IPS-18c (cell line): ENCODE measurements around the gene ZNRF1.

Experiments
- H3K4me3 ChIP-seq: 2 replicates; pipeline ENCODE4 v1.7.0; 2013; ENCODE audit warnings: low read depth, mild to moderate bottlenecking, low read length, moderate library complexity; ENCODE audit not compliant: insufficient read depth
- H3K9me3 ChIP-seq: one replicate; pipeline ENCODE4 v1.6.1; 2013; ENCODE audit warnings: mild to moderate bottlenecking, low read length, moderate library complexity; ENCODE audit not compliant: control insufficient read depth, insufficient read depth

The ZNRF1 gene

GRCh38 chr16:75064403-75065148 is 65.8 kb downstream of the ZNRF1 start:
- Histone ChIP-seq H3K4me3 (no peak overlapping the region), H3K9me3 (peaks cover 1% of the 10 kb centered on the region)

- no peak overlapping the region for H3K4me3 ChIP-seq
- no peaks in the 10 kb centered on the region for H3K9me3 ChIP-seq
Observed at GRCh38 chr16:75065149-75065505, 66.3 kb downstream of the ZNRF1 start.

- Histone ChIP-seq H3K9me3 (no peaks in the 10 kb centered on the region), H3K4me3 (no peak overlapping the region)
Observed at GRCh38 chr16:75065521-75066149, 66.8 kb downstream of the ZNRF1 start.

DNA sequence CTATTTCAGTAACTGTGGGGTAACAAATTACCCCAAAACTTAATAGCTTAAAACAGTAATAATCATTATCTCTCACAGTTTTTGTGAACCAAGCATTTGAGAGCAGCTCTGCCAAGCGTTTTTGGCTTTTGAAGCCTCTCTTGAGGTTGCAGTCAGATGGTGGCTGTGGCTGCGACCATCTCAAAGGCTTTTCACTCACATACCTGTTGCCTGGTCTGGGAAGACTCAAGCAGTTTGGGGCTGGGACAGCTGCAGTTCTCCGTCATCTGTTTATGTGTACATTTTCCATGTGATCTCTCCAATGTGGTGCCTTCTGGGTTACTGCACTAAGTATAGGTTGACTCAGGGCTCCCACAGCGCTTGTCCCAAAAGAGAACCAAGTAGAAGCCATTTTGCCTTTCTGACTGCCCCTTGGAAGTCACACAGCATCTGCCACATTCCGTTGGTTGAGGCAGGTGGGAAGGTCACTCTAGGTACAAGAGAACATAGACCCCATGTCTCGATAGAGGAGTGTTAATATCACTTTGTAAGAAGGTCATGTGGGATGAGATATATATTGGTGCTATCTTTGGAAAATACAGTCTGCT is 68.1 kb downstream of the ZNRF1 start:
- no peak overlapping the region for H3K4me3 ChIP-seq

DNA sequence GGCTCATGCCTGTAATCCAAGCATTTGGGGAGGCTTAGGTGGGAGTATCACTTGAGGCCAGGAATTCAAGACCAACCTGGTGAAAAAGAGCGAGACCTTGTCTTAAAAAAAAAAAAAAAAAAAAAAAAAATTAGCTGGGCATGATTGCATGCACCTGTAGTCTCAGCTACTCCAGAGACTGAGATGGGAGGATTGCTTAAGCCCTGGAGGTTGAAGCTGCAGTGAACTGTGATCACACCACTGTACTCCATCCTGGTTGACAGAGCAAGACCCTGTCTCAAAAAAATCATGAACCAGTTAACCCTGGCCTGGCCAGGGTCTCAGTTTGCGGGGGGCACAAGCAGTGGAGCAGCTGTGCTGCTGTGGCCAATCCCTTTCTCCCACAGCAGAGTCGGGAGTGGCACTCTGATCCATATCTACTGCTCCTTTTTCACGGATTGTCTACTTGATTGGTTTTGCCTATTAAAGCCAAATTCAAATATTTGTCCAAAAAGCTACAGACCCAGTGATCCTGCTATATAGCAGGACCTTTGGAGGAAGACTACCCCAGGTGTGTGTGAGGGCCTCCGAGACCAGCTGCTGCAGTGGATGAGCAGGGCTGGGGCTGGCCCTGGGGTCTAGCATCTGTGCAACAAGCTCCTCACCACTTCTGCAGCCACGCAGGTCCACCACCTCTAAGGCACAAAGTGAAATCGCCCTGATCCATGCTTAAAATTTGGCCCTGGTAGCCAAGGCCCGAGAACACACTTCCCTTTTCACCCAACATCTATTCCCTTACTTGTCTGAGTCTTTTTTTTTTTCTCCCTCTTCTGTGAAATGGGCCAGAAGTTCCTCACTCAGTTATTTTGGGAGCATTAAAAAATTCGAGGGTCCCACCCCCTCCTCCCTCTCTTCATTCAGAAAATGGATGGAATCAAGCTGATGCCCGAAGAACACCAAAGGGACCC is 69.5 kb downstream of the ZNRF1 start:
- Histone ChIP-seq H3K4me3 (no peak overlapping the region), H3K9me3 (no peaks in the 10 kb centered on the region)

More for the DNA sequence above, 68.1 kb downstream of the ZNRF1 start:
- no peaks in the 10 kb centered on the region for H3K9me3 ChIP-seq

DNA sequence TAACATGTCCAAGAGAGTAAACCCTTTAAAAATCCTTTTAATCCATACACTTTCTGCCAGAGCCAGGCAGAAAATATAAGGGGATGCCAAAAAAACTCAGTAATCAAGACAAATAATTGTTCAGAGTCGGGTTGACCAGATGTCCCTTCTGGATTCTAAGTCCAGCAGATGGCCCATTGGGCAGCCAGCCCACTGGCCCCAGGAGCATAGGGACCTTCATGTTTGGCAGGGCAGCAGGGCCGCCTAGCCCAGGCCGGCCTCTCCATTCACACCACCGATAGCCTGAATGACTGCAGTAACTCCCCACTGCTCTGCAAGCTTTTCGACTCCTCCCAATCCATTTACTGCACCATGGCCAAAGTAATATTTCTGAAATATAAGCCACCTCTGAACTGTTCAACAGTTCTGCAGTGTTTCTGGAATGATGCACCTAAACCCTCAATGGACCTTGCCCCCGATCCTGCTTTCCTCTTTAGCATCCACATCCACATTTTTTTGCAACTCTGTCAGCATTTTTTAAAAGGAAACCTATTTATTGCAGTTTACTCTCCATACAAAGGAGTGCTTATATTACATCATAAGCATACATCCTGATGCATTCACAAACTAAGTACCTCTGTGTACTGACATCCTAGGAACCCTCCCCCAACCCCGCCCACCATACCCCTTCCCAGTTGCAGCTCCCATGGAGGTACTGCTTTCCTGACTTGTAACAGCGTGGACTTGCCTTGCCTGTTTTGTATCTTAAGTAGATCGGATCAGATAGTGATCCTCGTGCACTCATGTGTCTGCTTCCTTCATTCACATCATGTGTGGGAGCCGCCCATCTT is 71.4 kb downstream of the ZNRF1 start:
- H3K9me3 ChIP-seq, result no peaks in the 10 kb centered on the region
- H3K4me3 ChIP-seq, result no peak overlapping the region

GRCh38 chr16:75071621-75072020 is 72.8 kb downstream of the ZNRF1 start:
- Histone ChIP-seq H3K9me3 (no peaks in the 10 kb centered on the region), H3K4me3 (no peak overlapping the region)

DNA sequence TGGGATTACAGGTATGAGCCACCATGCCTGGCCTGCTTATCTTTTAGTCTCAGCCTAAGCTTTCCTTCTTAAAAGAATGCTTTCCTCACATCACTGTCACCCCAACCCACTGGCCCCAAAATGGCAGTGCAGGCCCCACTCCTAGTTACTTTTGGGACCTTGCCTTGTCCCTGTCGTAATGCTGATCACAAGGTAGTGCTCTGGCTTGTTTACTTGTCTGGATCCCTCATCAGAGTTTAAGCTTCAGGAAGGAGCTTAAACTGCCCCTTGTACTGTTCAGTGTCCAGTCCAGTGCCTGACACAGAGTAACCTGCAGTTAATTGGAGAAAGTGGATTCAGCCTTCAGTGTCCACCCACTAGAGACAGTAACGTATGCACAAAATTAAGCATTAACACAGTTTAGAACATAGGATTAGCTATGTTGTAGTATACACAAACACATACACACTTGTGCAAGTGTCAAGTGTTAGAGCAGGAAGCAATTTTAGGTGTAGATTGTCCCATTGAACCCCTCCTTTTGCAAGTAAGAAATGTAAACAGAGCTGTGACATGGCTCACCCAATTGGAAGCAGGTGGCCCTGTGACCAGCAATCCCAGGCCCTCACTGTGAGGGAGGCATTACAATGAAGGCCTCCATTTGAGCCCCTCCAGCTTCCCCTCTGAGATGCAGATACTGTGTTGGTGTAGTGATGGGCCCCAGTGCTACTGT is 73.6 kb downstream of the ZNRF1 start:
- Histone ChIP-seq H3K9me3 (no peaks in the 10 kb centered on the region), H3K4me3 (no peak overlapping the region)

DNA sequence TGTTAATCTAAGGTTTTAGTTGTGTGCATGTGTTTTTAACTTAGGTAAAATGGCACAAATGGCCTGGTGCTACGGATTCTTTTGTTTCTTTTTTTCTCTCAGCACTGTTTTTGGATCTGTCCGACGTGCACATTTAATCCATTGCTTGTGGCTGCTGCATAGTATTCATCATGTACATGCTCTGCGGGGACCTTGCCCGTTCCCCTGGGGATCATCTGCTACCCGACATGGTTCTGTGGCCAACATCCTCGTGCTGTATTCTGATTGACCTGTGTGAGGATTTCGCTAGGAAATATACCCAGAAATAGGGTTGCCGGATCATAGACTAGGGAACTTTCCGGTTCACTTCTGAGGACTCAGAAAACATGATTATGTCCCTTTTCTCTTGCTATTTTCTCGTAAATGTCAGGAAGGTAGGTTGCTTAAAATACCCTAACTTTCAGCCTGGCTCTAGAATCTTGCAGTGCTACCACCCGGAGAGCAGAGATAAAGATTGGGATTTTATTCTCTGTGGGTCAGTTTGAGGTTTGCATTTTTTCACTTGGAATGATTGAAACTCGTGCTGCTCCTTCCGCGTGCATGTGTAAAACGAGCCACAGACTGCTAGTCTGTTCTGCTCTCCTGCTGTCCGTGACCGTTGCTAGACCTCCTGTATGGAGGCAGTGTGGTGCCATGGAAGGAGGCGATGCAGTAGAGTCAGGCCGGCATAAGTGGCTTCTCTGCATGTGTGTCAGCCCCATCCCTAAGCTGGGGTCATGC is 74.9 kb downstream of the ZNRF1 start:
- H3K4me3 ChIP-seq, result no peak overlapping the region
- H3K9me3 ChIP-seq, result no peaks in the 10 kb centered on the region

GRCh38 chr16:75074304-75074793 is 75.5 kb downstream of the ZNRF1 start:
- H3K9me3 ChIP-seq, result no peaks in the 10 kb centered on the region
- no peak overlapping the region for H3K4me3 ChIP-seq

- H3K9me3 ChIP-seq, result no peaks in the 10 kb centered on the region
- no peak overlapping the region for H3K4me3 ChIP-seq
Observed at GRCh38 chr16:75074920-75075687, 76.3 kb downstream of the ZNRF1 start.

GRCh38 chr16:75075688-75076268 is 77.0 kb downstream of the ZNRF1 start:
- H3K9me3 ChIP-seq, result no peaks in the 10 kb centered on the region
- H3K4me3 ChIP-seq, result no peak overlapping the region

GRCh38 chr16:75078886-75079285 is 80.1 kb downstream of the ZNRF1 start:
- no peaks in the 10 kb centered on the region for H3K9me3 ChIP-seq
- no peak overlapping the region for H3K4me3 ChIP-seq

- Histone ChIP-seq H3K4me3 (no peak overlapping the region), H3K9me3 (no peaks in the 10 kb centered on the region)
Observed at GRCh38 chr16:75079346-75079926, 80.6 kb downstream of the ZNRF1 start.
